Activated naive CD4-positive, alpha-beta T cell treated with anti-CD3 and anti-CD28 coated beads for 36 hours (primary cell): ENCODE data around the gene OR10G4. TPM values are rescaled to one million over a fixed set of nuclear protein-coding genes. Genes with fewer than 3 reads are reported as not detected.
"Not testable (repeated sequence)": the region's sequence is repeated elsewhere in the genome, so short reads cannot be mapped to it uniquely, and the experiment has no call there.

Experiments
- CTCF ChIA-PET: fragments of 350-600 bp; sonication (Branson Sonifier 250); formaldehyde crosslinking; loops from one replicate; lab custom pipeline; 2021; ENCODE audit warnings: antibody characterized with exemption; lab: Charles Lee
- DNase-seq: peaks from one replicate; pipeline ENCODE4 v3.0.0-alpha.2; 2020
- H3K27ac Mint-ChIP-seq: one replicate; pipeline ENCODE4 v1.8.0; 2021; ENCODE audit warnings: mild to moderate bottlenecking, mixed read lengths
- H3K27me3 Mint-ChIP-seq: one replicate; pipeline ENCODE4 v1.8.0; 2021; ENCODE audit warnings: low read depth, mixed read lengths
- H3K36me3 Mint-ChIP-seq: one replicate; pipeline ENCODE4 v1.8.0; 2021; ENCODE audit warnings: low read depth, mixed read lengths
- H3K4me1 Mint-ChIP-seq: one replicate; pipeline ENCODE4 v1.8.0; 2021; ENCODE audit warnings: low read depth, mixed read lengths
- H3K4me3 Mint-ChIP-seq: one replicate; pipeline ENCODE4 v1.8.0; 2021; ENCODE audit warnings: mild to moderate bottlenecking, moderate library complexity, mixed read lengths
- H3K9me3 Mint-ChIP-seq: one replicate; pipeline ENCODE4 v1.8.0; 2021; ENCODE audit warnings: mixed read lengths
- intact Hi-C: fragments of 100-400 bp; cut with micrococcal nuclease; formaldehyde crosslinking; loops from one replicate; pipeline ENCODE4 v1.15.1; 2023
- total RNA-seq, 2 experiments: library from RNA; stranded (reverse); gene quantifications; one replicate each; pipeline ENCODE4 v1.2.3, GENCODE V29; 2021

Gene OR10G4, protein sequence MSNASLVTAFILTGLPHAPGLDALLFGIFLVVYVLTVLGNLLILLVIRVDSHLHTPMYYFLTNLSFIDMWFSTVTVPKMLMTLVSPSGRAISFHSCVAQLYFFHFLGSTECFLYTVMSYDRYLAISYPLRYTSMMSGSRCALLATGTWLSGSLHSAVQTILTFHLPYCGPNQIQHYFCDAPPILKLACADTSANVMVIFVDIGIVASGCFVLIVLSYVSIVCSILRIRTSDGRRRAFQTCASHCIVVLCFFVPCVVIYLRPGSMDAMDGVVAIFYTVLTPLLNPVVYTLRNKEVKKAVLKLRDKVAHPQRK
- not detected for total RNA-seq

DNA sequence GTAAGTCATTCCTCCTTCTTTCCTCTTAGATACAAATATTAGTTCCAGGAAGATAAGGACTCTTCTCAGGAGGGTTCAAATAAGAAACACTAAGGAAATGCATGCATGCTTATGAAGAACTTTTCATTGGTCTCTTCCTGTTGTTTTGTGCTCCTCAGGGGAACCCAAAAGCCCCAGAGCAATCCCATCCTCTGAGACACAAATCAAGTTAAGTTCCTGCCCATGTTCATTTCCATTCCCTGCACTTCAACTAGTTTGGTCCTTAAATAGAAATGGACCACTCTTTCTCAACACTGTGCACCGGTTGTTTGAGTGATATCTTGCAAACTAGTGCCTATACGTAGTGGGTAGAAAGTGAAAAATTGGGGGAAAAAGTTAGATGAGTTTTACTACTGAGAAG is at the start of gene OR10G4:
Gene OR10G4, plus strand, starts transcription at position 301 of the 400 bp plus-strand sequence. CDS start 2,578 bp downstream, outside the sequence.
- H3K9me3 Mint-ChIP-seq = no peaks in the 10 kb centered on the region
- no peak within 1 kb of the TSS for H3K27ac Mint-ChIP-seq
- DNase-seq = no peak
- CTCF ChIA-PET = no interaction called here
- no peaks in the 10 kb centered on the region for H3K4me1 Mint-ChIP-seq
- H3K4me3 Mint-ChIP-seq = no peak within 1 kb of the TSS
- peaks cover 2% of the 10 kb centered on the region for H3K27me3 Mint-ChIP-seq
- no peaks in the 10 kb centered on the region for H3K36me3 Mint-ChIP-seq
- intact Hi-C loops = no loop called here

DNA sequence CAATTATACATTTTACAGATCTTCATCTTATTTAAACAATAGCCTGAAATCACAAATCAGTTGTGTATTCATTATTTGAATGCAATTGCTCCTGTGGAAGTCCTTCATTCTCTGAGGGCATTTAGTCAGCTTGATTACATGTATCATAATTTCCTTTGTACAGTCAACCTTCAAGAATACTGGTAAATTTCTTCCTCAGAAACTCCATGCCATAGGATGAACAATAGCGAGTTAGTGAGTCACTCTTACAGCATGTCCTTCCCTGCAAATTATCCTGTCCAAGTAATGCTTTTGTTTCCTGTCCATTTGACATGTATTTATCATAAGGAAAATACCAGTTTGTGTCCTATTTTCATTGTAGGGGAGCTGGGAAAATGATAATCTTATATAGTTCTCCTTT is 39.0 kb upstream of the OR10G4 start:
- CTCF ChIA-PET = no interaction called here
- Mint-ChIP-seq H3K4me1 (no peaks in the 10 kb centered on the region), H3K36me3 (no peaks in the 10 kb centered on the region), H3K4me3 (no peak overlapping the region), H3K27ac (no peak overlapping the region), H3K27me3 (peaks cover 8% of the 10 kb centered on the region), H3K9me3 (no peaks in the 10 kb centered on the region)
- intact Hi-C loops = no loop called here
- no peak for DNase-seq

DNA sequence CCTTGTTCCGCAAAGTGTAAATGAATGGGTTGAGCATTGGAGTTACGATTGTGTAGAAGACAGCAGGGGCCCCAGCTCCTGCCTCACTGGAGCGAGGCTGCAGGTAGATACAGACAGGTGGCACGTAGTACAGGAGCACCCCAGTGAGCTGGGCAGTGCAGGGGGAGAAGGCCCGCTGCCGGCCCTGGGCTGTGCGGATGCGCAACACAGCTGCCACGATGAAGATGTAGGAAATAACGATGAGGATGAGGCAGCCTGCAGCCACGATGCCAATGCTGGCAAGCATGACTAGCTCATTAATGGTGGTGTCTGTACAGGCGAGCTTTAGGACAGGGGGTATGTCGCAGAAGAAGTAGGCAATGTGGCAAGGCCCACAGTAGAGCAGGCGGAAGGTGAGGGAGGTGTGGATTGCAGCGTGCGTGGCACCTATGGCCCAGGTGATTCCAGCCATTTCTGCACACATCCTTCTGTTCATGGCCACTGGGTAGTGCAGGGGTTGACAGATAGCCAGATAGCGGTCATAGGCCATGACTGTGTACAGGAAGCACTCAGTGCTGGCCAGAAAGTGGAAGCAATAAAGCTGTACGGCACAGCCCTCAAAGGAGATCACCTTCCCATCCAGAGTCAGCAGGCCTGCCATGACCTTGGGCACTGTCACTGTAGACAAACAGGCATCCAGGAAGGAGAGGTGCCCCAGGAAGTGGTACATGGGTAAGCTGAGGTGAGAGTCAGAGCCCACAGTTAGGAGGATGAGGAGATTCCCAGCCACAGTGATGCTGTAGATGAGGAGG is 35.8 kb upstream of the OR10G4 start:
- H3K27me3 Mint-ChIP-seq = peaks cover 5% of the 10 kb centered on the region
- CTCF ChIA-PET = no interaction called here
- DNase-seq = no peak
- intact Hi-C loops = no loop called here
- H3K9me3 Mint-ChIP-seq = peaks cover 1% of the 10 kb centered on the region
- H3K4me1 Mint-ChIP-seq = no peaks in the 10 kb centered on the region
- no peak overlapping the region for H3K27ac Mint-ChIP-seq
- H3K36me3 Mint-ChIP-seq = no peaks in the 10 kb centered on the region
- no peak overlapping the region for H3K4me3 Mint-ChIP-seq

DNA sequence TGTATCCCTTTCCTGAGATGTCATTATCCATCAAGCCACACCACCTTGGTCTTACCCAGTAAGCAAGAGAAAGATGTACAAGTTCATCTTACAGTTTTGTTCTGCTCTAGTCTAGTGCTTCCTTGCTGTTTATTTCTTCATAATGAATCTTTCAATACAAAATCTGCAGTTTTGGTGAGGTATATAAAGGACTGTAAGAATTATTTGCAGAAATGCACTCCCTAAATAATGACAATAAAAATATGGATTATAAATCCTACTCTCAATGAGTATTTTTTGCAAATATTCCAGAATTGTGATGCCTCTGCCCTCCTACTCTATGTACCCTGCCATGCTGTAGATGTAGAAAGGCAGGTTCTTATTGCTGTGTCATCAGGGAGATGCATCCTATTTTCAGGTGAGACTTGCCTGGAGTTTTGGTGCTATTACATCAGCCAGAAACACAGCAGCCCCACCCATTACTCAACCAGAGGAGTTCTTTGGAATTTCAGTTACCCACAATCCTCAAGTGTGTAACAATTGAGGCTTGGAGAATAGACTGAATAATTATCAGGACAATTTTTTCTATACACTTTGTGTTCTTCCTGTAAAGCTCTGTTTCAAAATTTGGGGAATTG is 35.0 kb upstream of the OR10G4 start, which contains the start of gene OR10S1:
Gene OR10S1, minus strand, starts transcription at position 51 of the 617 bp plus-strand sequence. CDS start 117 bp downstream, outside the sequence.
- Mint-ChIP-seq H3K4me3 (no peak within 1 kb of the TSS), H3K27me3 (peaks cover 5% of the 10 kb centered on the region), H3K9me3 (peaks cover 7% of the 10 kb centered on the region), H3K4me1 (no peaks in the 10 kb centered on the region), H3K36me3 (no peaks in the 10 kb centered on the region), H3K27ac (no peak within 1 kb of the TSS)
- DNase-seq = no peak
- CTCF ChIA-PET = no interaction called here
- intact Hi-C loops = no loop called here

DNA sequence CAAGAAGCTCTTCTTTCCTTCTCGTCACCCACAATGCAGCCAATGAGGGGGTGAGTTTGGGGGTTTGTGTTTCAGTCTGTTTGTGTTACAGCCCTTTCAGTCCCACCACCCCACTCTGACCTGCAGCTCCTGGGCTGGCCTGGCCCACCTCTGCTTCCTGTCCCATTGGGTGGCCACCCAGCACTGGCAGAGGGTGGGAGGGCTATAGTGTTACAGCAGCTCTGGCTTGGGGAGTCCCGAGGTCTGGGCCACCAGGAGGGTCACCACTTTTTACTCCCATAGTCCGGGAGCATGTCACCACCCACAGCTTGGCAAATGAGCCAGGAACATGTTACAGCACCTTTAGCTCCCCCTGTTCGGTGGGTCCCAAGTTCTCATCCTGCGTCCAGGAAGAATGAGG is 33.5 kb upstream of the OR10G4 start:
- Mint-ChIP-seq H3K27me3 (peaks cover 9% of the 10 kb centered on the region), H3K36me3 (peaks cover 1% of the 10 kb centered on the region), H3K4me3 (no peak overlapping the region), H3K4me1 (no peaks in the 10 kb centered on the region), H3K27ac (no peak overlapping the region), H3K9me3 (peaks cover 11% of the 10 kb centered on the region)
- CTCF ChIA-PET = no interaction called here
- no peak for DNase-seq
- intact Hi-C loops = no loop called here

DNA sequence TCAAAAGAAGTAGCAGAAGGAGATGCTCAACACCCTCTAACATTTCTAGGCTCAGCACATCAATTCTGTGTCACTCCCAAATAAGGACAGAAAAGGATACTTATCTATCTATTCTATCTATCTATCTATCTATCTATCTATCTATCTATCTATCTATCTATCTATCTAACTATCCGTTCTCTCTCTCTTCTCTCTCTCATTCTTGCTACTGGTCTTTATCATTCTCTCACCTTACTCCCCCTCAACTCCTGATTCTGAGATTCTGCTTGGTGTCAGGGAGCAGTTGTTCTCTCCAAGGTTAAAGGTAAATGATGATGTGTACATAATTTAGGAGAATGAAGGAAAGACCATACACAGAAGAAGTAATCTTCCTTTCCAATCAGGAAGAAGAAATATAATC is 17.7 kb upstream of the OR10G4 start, which contains the start of gene OR10G6:
Gene OR10G6, minus strand, starts transcription at position 43 of the 400 bp plus-strand sequence. Its CDS starts 0 bp downstream, at position 43.
- Mint-ChIP-seq H3K4me3 (no peak within 1 kb of the TSS), H3K9me3 (no peaks in the 10 kb centered on the region), H3K36me3 (no peaks in the 10 kb centered on the region), H3K27me3 (no peaks in the 10 kb centered on the region), H3K4me1 (no peaks in the 10 kb centered on the region), H3K27ac (no peak within 1 kb of the TSS)
- CTCF ChIA-PET = no interaction called here
- intact Hi-C loops = no loop called here
- no peak for DNase-seq

DNA sequence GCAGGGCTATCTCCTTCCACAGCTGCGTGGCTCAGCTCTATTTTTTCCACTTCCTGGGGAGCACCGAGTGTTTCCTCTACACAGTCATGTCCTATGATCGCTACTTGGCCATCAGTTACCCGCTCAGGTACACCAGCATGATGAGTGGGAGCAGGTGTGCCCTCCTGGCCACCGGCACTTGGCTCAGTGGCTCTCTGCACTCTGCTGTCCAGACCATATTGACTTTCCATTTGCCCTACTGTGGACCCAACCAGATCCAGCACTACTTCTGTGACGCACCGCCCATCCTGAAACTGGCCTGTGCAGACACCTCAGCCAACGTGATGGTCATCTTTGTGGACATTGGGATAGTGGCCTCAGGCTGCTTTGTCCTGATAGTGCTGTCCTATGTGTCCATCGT is 3.0 kb downstream of the OR10G4 start:
- H3K27me3 Mint-ChIP-seq, H3K36me3 Mint-ChIP-seq, H3K9me3 Mint-ChIP-seq, CTCF ChIA-PET, H3K4me1 Mint-ChIP-seq, H3K27ac Mint-ChIP-seq, intact Hi-C loops, H3K4me3 Mint-ChIP-seq, DNase-seq: not testable (repeated sequence)

DNA sequence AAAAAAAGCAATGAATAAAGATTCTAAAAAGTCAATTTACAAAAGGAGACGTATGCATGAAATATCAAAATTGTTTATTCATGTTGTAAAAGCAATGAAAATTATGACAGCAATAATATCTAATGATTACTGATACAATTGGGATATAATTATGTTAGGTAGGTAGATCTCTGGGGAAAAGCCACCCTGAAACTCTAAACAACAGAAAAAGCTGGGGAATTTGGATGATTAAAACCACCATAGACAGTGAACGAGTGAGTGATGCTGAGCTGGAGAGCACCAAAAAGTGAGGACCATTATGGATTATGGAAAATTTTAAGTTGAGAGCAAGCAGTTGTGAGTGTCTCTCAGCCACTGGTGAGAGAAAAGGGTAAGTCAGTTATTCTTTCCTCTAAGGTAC is 13.7 kb downstream of the OR10G4 start, which contains the start of gene OR10G8:
Gene OR10G8, plus strand, starts transcription at position 301 of the 400 bp plus-strand sequence. CDS start 2,825 bp downstream, outside the sequence.
- no peak for DNase-seq
- Mint-ChIP-seq H3K4me1 (no peaks in the 10 kb centered on the region), H3K4me3 (no peak within 1 kb of the TSS), H3K9me3 (peaks cover under 1% of the 10 kb centered on the region), H3K36me3 (no peaks in the 10 kb centered on the region), H3K27ac (no peak within 1 kb of the TSS), H3K27me3 (peaks cover 2% of the 10 kb centered on the region)
- CTCF ChIA-PET = no interaction called here
- intact Hi-C loops = no loop called here

DNA sequence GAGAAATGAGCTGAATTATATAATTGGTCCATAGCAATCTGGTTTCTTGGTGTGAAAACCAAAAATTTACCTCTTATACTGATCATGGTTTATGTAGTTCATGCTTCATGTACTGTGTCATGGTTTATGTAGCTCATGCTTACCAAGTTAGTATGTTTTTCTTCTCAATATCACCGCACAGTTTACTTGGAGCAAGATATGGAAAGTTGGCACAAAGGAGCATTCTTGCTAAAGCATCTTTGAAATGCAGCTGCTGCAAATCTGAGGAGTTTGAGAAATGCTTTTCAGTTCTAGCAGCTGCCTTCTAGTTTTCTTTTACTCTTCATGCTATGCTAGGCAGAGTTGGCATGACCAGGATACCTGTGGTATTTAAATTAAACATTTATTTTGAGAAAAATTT is 23.9 kb downstream of the OR10G4 start:
- peaks cover 7% of the 10 kb centered on the region for H3K27me3 Mint-ChIP-seq
- H3K4me1 Mint-ChIP-seq = no peaks in the 10 kb centered on the region
- DNase-seq = no peak
- intact Hi-C loops = no loop called here
- H3K9me3 Mint-ChIP-seq = no peaks in the 10 kb centered on the region
- H3K27ac Mint-ChIP-seq = no peak overlapping the region
- H3K36me3 Mint-ChIP-seq = no peaks in the 10 kb centered on the region
- CTCF ChIA-PET = no interaction called here
- no peak overlapping the region for H3K4me3 Mint-ChIP-seq

DNA sequence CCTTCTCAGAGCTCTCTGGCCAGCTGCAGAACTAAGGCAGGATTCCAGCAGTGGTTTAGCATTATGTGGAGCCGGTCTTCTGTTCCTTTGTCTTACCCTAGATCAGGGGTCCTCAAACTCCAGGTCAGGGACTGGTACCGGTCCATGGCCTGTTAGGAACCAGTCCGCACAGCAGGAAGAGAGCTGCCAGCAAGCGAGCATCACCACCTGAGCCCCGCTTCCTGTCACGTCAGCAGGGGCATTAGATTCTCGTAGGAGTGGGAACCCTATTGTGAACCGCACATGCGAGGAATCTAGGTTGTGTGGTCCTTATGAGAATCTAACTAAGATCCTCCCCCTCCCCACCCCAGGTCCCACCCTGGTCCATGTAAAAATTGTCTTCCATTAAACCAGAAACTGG is 26.8 kb downstream of the OR10G4 start:
- no peaks in the 10 kb centered on the region for H3K36me3 Mint-ChIP-seq
- H3K4me1 Mint-ChIP-seq = no peaks in the 10 kb centered on the region
- CTCF ChIA-PET = no interaction called here
- H3K9me3 Mint-ChIP-seq = no peaks in the 10 kb centered on the region
- no peak for DNase-seq
- no peak overlapping the region for H3K27ac Mint-ChIP-seq
- intact Hi-C loops = no loop called here
- H3K4me3 Mint-ChIP-seq = no peak overlapping the region
- peaks cover 7% of the 10 kb centered on the region for H3K27me3 Mint-ChIP-seq

DNA sequence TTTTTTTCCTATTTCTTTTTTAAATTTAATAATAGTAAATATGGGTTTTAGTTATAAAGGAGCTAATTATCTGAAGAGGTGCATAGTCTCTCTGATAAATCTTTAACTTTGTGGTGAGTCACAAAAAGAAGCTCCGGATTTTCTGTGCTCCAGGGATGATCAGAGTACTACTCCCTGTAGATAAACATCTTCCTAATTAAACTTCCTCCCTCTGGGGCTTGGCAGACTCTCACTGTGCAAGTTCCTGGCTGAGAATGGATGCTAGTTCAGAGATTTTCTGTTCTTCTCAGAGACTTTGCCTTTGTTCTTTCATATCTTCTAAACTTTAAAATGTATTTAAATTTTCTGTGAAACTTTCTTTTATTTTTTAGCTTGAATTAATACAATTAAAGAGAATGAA is 28.5 kb downstream of the OR10G4 start, which contains the start of gene OR10G7:
Gene OR10G7, minus strand, starts transcription at position 72 of the 400 bp plus-strand sequence. CDS start 2,324 bp downstream, outside the sequence.
- H3K9me3 Mint-ChIP-seq = no peaks in the 10 kb centered on the region
- DNase-seq = no peak
- CTCF ChIA-PET = interaction anchor here (0.9 kb wide), 1 partner anchor 31 kb away, joined by 3 read pairs; no protein-coding TSS in a partner anchor
- H3K4me3 Mint-ChIP-seq = no peak within 1 kb of the TSS
- intact Hi-C loops = no loop called here
- no peak within 1 kb of the TSS for H3K27ac Mint-ChIP-seq
- H3K27me3 Mint-ChIP-seq = peaks cover 8% of the 10 kb centered on the region
- no peaks in the 10 kb centered on the region for H3K36me3 Mint-ChIP-seq
- H3K4me1 Mint-ChIP-seq = no peaks in the 10 kb centered on the region

DNA sequence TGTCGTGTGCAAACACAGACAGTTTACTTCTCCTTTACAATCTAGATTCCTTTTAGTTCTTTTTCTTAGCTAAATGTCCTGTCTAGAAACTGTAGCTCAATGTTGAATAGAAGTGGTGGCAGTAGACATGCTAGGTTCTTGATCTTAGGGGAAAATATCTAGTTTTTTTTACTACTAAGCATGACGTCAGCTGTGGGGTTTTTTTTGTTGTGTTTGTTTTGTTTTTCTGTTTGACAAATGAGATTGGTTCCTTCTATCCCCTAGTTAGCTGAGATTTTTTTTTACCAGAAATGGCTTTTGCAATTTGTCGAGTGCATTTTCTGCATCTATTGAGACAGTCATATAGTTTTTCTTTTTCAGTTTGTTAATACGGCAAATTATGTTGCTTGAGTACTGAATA is 30.6 kb downstream of the OR10G4 start:
- Mint-ChIP-seq H3K27me3 (peaks cover 11% of the 10 kb centered on the region), H3K4me3 (no peak overlapping the region), H3K27ac (no peak overlapping the region), H3K9me3 (no peaks in the 10 kb centered on the region), H3K4me1 (no peaks in the 10 kb centered on the region), H3K36me3 (no peaks in the 10 kb centered on the region)
- no peak for DNase-seq
- CTCF ChIA-PET = no interaction called here
- intact Hi-C loops = no loop called here
